PC-3 (cell line): ENCODE data around the gene EZH1.

ENCODE experiments used
- EZH2 ChIP-seq: fragments of 300-600 bp; sonication (generic); IDR thresholded peaks from one replicate; pipeline ENCODE4 v1.6.1; 2017; ENCODE audit warnings: antibody characterized with exemption, mild to moderate bottlenecking, low read length; ENCODE audit not compliant: unreplicated experiment
- TF ChIP-seq, protein P1 (sequence below): fragments of 300-600 bp; sonication (generic); conservative IDR thresholded peaks from 2 replicates; pipeline ENCODE4 v1.5.1; 2017; ENCODE audit warnings: antibody characterized with exemption, low read depth, mild to moderate bottlenecking, low read length

GRCh38 chr17:42681976-42682721, 62.7 kb downstream of the EZH1 start, which contains the start of gene CNTNAP1:
- TF ChIP-seq, protein P1, sequence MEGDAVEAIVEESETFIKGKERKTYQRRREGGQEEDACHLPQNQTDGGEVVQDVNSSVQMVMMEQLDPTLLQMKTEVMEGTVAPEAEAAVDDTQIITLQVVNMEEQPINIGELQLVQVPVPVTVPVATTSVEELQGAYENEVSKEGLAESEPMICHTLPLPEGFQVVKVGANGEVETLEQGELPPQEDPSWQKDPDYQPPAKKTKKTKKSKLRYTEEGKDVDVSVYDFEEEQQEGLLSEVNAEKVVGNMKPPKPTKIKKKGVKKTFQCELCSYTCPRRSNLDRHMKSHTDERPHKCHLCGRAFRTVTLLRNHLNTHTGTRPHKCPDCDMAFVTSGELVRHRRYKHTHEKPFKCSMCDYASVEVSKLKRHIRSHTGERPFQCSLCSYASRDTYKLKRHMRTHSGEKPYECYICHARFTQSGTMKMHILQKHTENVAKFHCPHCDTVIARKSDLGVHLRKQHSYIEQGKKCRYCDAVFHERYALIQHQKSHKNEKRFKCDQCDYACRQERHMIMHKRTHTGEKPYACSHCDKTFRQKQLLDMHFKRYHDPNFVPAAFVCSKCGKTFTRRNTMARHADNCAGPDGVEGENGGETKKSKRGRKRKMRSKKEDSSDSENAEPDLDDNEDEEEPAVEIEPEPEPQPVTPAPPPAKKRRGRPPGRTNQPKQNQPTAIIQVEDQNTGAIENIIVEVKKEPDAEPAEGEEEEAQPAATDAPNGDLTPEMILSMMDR, result no peak
- no peak for TF ChIP-seq EZH2
